ENCODE measurements around the gene PEX12.
"Not testable (repeated sequence)": the region's sequence is repeated elsewhere in the genome, so short reads cannot be mapped to it uniquely, and the experiment has no call there.

DNA sequence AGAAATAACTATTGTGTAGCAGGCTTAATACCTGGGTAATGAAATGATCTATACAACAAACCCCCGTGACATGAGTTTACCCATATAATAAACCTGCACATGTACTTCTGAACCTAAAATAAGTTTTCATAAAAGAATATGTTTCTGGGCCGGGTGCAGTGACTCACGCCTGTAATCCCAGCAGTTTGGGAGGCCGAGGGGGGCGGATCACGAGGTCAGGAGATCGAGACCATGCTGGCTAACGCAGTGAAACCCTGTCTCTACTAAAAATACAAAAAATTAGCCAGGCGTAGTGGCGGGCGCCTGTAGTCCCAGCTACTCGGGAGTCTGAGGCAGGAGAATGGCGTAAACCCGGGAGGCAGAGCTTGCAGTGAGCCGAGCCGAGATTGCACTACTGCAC lies 15.2 kb downstream of the PEX12 start:
- not testable (repeated sequence) for TF ChIP-seq CTCF (IDR thresholded peaks at IDR 0.05; ENCODE audit: insufficient read depth, low read depth, low read length); EZH2 (IDR thresholded peaks at IDR 0.05; ENCODE audit: insufficient read depth, low read length)

Data from astrocyte (in vitro differentiated cells and primary cell).